Choroid plexus epithelial cell (primary cell): ENCODE measurements around the gene MET.

Experiments
- DNase-seq: peaks from one replicate; pipeline ENCODE4 v3.0.0-alpha.2; 2010; ENCODE audit warnings: low read depth
- H3K4me3 ChIP-seq: 2 replicates; pipeline ENCODE4 v1.5.1; 2011; ENCODE audit warnings: low read depth, mild to moderate bottlenecking, control low read depth, low read length, moderate library complexity
- TF ChIP-seq, protein P1 (sequence below): conservative IDR thresholded peaks from 2 replicates; pipeline ENCODE4 v1.5.1; 2011; ENCODE audit warnings: low read depth, mild to moderate bottlenecking, control low read depth, inconsistent platforms, low read length, moderate library complexity

Gene MET

DNA sequence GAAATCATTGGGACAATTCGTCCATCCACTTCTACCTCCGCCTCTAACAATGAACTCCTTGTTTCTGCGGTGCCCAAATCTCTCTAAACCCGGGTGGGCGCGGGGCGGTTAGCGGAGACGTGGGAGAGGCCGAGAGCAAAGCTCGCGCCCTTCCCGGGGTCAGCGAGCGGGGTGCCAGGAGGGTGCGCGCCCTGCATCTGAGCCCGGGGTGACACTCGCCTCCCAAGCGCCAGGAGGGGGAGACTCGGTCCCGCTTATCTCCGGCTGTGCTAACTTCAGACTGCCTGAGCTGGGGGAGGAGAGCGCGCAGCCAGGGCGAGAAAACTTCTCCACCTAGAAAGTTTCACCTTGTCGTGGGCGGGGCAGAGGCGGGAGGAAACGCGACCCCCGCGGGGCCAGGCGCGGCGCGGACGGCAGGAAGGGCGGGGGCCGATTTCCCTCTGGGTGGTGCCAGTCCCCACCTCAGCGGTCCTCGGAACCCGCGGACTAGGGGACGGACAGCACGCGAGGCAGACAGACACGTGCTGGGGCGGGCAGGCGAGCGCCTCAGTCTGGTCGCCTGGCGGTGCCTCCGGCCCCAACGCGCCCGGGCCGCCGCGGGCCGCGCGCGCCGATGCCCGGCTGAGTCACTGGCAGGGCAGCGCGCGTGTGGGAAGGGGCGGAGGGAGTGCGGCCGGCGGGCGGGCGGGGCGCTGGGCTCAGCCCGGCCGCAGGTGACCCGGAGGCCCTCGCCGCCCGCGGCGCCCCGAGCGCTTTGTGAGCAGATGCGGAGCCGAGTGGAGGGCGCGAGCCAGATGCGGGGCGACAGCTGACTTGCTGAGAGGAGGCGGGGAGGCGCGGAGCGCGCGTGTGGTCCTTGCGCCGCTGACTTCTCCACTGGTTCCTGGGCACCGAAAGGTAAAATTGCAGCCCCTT lies at the start of gene MET:
TSS of gene MET (plus strand) at position 516 of the 915 bp plus-strand sequence. CDS start 26,889 bp downstream, outside the sequence.
- H3K4me3 ChIP-seq, result peak within 1 kb of the TSS; percentile 74
- TF ChIP-seq, protein P1, sequence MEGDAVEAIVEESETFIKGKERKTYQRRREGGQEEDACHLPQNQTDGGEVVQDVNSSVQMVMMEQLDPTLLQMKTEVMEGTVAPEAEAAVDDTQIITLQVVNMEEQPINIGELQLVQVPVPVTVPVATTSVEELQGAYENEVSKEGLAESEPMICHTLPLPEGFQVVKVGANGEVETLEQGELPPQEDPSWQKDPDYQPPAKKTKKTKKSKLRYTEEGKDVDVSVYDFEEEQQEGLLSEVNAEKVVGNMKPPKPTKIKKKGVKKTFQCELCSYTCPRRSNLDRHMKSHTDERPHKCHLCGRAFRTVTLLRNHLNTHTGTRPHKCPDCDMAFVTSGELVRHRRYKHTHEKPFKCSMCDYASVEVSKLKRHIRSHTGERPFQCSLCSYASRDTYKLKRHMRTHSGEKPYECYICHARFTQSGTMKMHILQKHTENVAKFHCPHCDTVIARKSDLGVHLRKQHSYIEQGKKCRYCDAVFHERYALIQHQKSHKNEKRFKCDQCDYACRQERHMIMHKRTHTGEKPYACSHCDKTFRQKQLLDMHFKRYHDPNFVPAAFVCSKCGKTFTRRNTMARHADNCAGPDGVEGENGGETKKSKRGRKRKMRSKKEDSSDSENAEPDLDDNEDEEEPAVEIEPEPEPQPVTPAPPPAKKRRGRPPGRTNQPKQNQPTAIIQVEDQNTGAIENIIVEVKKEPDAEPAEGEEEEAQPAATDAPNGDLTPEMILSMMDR, result peak; percentile 79
- DNase-seq, result peak; percentile 81

GRCh38 chr7:116626886-116627285 lies 45.1 kb upstream of the MET start:
- no peak for DNase-seq
- TF ChIP-seq, protein P1, result no peak

GRCh38 chr7:116629051-116629463 lies 42.9 kb upstream of the MET start:
- TF ChIP-seq, protein P1, result no peak
- no peak overlapping the region for H3K4me3 ChIP-seq
- DNase-seq, result peak; percentile 50

More at GRCh38 chr7:116626886-116627285, 45.1 kb upstream of the MET start:
- no peak overlapping the region for H3K4me3 ChIP-seq

DNA sequence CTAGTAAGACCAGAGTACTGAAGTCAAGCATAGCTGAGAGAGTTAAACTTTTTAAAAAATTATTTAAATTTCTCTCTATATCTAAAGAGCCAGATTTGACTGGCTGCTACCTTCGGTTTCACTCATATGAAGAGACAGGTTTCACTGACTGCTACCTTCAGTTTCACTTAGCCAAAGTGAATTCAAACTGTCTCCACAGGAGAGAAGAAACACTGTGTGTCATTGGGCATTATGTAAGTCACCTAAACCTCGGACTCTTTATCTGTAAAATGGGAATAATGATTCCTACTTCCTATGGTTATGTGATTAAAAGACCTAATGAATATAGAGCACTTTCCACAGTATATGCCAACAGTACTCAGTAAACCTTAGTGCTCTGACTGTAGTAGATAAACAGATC lies 41.6 kb upstream of the MET start:
- DNase-seq, result no peak
- no peak overlapping the region for H3K4me3 ChIP-seq
- TF ChIP-seq, protein P1, result no peak

- TF ChIP-seq, protein P1, result no peak
Measured at GRCh38 chr7:116630932-116631671, 40.9 kb upstream of the MET start.

GRCh38 chr7:116631676-116632075 lies 40.3 kb upstream of the MET start:
- DNase-seq, result no peak
- TF ChIP-seq, protein P1, result no peak
- no peak overlapping the region for H3K4me3 ChIP-seq

More at GRCh38 chr7:116630932-116631671, 40.9 kb upstream of the MET start:
- peak; percentile 82 for DNase-seq
- H3K4me3 ChIP-seq, result no peak overlapping the region
